GM19239 (cell line): ENCODE data around the gene GUCY1A1.

ENCODE experiments used
- DNase-seq: peaks from one replicate; pipeline ENCODE4 v3.0.0; 2011; ENCODE audit warnings: low spot score; ENCODE audit not compliant: insufficient read length
- FAIRE-seq: peaks from 2 replicates; lab custom pipeline; 2011; peaks lifted over from hg19 to GRCh38; lab: Jason Lieb, UNC

GUCY1A1 gene

DNA sequence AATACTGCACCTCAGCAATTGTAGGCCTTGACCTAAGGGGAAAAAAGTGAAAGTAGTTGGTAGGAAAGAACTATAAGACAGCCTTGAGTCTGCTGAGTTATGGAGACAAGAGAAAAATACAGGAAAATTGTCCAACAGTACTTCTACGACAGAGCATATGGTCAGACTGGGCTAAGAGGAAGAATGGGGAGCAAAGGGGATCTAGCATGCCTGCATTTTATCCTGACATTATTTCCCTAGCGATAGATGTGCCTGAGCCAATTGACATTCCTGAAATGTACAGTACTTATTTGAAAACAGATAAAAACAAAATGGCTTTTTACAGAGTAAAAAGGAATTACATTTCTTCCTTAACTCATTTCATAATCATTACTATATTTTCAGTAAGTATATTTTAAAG is 22.2 kb downstream of the GUCY1A1 start:
- no peak for FAIRE-seq
- no peak for DNase-seq

DNA sequence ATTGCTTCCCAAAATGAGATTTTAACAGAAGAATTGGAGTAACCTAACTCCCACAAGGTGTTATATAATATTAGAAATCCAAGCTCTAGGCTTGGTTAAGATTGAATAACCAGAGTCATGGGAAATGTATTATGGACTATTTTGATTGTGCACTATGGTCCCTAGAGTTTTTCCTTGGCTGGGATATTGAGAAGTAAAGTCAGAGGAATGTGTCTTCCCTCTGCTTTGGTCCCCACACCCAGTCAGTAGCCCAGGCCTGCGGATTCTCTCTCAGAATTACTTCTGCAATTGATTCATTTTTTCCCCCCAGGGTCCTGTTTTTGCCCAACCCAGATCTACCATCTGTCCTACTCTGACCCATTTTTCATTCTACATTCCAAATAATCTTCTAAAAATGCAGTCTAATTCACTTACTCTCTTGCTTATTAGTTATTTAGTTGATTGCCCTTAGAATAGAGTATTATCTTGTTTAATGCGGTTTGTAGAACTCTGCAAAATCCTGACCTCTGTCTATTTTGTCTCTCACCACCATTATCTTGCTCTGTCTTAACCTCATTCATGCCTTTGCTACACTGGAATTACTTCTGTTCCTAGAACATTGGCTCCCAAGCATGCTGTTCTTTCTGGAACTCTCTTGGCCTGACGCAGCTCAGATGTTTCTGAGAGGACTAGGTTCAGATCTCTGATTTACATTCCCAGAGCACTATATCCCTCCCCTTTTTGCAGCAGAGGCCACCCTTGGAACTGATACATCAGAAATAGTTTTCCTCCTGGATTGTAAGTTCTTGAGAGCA is 23.6 kb downstream of the GUCY1A1 start:
- FAIRE-seq (no peak), DNase-seq (no peak)

DNA sequence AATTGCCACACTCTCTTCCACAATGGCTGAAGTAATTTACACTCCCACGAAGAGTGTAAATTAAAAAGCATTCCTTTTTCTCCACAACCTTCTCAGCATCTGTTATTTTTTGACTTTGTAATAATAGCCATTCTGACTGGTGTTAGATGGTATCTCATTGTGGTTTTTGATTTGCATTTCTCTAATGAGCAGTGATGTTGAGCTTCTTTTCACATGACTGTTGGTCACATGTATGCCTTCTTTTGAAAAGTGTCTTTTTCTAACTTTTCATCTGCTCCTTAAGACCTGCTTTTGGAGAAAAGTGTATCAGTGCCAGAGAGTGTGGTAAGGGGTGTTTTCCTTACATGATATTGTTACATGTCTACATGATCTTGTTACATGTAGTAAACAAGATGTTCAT is 25.7 kb downstream of the GUCY1A1 start:
- no peak for DNase-seq
- peak; percentile 56 for FAIRE-seq

DNA sequence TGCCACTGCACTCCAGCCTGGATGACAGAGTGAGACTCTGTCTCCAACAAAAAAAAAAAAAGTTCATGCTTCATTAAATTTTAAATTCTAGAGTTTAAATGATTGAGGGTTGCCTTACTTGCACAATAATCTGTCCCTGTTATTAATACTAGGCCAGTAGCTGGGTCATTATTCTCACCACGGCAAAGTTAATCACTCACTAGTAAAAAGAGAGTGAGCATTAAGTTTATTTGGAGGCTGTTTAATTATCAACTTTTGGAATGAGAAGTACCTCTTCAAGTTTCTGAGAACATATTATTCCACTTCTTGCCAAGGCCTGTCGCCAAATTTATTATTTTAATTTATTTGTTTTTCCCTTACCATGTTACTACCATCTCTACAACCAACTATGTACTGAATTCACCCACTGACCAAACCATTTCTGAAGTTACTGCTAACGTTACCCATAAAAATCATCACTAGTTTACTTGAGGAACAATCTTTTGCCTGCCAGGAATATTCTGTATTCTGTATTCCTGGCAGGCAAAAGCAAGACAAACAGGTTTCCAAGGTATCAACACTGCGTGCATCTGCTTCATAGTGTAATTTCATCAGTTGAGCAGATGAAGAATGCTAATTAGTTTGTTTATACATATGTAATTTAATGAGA is 26.5 kb downstream of the GUCY1A1 start:
- no peak for FAIRE-seq

GRCh38 chr4:155694100-155694785 is 27.6 kb downstream of the GUCY1A1 start:
- no peak for DNase-seq
- FAIRE-seq = no peak

More for the DNA sequence above, 26.5 kb downstream of the GUCY1A1 start:
- no peak for DNase-seq

DNA sequence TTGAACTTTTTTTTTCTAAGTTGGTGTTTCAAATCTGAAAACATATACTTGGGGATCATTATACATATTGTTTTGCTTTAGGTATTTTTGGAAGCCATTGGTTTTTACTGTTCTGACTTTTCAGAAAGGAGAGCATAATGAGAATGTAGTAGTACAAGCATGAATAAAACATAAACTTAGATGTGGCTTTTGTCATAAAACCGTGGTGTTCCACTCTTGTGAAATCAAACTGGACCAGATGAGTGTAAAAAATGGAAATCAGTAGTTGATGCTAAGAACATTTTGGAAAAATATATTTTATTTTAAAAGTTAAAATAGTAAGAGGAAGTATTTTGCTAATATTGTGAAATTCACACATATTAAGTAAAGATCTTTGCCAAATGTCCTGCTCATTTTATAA is 29.6 kb downstream of the GUCY1A1 start:
- FAIRE-seq (no peak), DNase-seq (no peak)

GRCh38 chr4:155696726-155697125 is 30.1 kb downstream of the GUCY1A1 start:
- no peak for DNase-seq
- FAIRE-seq = no peak

- no peak for DNase-seq
- FAIRE-seq = no peak
These were observed 35.2 kb downstream of the GUCY1A1 start for GRCh38 chr4:155701827-155702226.

DNA sequence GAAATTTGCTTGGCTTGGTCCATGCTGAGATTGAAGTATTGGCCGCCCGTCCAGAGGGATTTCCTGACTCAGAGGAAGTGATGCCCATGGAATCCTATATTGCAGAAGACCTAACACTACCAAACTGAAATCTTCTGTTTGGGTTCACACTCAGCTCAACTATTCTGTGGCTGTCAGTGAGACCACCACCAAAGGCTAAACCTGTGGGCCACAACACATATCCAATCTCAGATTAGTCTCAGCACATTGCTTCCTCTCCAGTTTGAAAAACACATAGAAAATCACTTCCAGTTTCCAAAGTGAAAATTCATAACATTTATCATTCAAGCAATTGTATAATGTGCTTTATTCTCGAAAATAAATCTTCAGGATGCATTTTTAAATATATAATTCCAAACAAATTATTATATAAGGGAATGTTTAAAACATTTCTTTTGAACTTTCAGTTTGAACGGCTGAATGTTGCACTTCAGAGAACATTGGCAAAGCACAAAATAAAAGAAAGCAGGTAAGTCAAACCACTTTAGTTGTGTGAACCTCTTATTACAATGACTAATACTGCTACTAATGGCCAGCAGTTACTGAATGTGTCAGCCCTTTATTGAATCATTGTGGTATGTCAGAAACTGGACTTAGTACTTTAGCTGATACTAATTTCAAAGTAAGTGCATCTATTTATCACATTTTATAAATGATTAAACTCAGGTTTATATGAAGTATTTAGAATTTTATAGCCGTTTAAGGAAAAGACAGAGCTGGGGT is 37.0 kb downstream of the GUCY1A1 start:
- FAIRE-seq = peak; percentile 26
- DNase-seq = no peak

GRCh38 chr4:155704841-155705404 is 38.3 kb downstream of the GUCY1A1 start:
- FAIRE-seq = no peak

DNA sequence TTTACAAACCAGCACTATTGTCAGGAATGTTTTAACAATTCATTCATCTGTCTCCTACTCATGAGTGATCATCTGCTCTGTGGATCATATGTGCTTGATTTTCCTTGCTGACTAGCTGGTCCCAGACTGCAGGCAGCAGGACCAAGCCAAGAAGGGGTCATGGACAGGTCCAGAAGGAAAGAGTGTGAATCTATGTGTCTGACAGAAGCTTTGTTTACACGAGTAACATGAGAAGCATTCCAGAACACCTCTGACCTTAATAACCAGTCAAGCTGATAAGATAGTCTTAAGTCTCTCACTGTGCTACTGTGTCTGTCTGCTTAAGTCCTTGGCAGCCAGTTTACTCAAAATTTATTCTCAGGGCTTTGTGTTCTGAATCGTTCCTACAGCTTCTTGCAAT is 39.0 kb downstream of the GUCY1A1 start:
- DNase-seq (no peak), FAIRE-seq (peak; percentile 66)

More at GRCh38 chr4:155704841-155705404, 38.3 kb downstream of the GUCY1A1 start:
- DNase-seq = no peak

DNA sequence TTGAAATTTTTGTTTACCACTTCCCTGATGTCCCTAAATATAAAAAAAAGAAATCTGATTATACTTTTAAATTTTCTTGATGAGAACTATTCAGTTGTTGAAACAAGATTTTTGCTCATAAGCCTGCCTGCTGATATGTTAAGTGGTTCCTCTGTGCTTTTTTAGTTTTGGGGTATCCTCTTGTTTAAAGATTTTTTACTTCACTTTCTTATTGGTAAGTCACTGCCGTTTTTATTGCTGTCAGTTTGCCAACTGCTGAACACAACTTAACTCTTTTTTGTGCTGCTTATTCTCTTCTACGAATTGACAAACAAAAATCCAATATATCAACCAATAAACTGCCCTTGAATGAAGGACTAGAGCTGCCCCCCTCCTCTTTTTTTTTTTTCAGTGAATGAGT is 39.5 kb downstream of the GUCY1A1 start:
- no peak for DNase-seq
- no peak for FAIRE-seq

- FAIRE-seq (no peak), DNase-seq (no peak)
These were observed 40.6 kb downstream of the GUCY1A1 start for GRCh38 chr4:155707251-155707650.

GRCh38 chr4:155708782-155709181 is 42.1 kb downstream of the GUCY1A1 start:
- no peak for FAIRE-seq
- no peak for DNase-seq

GRCh38 chr4:155709918-155710317 is 43.3 kb downstream of the GUCY1A1 start:
- FAIRE-seq = no peak
- DNase-seq = no peak

DNA sequence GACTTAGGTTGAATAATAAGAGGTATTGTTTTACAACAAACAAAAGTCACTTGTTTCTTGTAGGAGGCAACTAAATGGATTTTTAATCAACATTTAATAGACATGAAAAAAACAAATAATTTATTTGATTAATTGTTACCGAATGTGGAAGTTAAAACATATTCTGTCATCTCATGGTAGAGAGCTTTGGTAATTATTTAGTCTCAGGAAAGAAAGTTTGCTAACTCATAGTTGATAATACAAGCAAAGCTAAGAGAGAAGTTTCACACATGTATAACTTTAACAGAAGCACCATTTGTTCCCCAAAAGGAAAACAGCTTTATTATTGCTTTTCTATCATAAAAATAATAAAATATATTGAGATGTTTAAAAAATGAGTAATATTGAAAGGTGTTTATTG is 44.9 kb downstream of the GUCY1A1 start:
- no peak for FAIRE-seq

GRCh38 chr4:155712846-155713245 is 46.2 kb downstream of the GUCY1A1 start:
- FAIRE-seq (no peak), DNase-seq (no peak)

More for the DNA sequence above, 44.9 kb downstream of the GUCY1A1 start:
- DNase-seq = no peak

DNA sequence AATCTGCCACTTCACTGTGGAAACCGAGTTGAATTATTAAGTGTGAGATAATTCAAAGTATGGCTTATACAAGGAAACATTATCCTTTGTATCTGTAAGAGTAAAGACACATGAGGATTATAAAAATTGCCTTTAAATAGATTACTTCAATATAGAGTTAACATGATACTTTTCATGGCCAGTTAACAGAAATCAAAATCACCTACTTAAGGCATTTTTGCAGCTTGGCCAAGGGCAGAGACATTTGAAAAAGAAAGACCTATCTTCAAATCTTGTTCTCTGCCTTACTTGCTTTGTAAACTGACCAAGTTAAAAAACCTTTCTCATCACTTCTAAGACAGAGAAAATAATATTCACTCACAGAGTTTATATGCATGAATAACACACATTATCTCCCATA is 47.3 kb downstream of the GUCY1A1 start:
- no peak for DNase-seq
- FAIRE-seq = no peak

DNA sequence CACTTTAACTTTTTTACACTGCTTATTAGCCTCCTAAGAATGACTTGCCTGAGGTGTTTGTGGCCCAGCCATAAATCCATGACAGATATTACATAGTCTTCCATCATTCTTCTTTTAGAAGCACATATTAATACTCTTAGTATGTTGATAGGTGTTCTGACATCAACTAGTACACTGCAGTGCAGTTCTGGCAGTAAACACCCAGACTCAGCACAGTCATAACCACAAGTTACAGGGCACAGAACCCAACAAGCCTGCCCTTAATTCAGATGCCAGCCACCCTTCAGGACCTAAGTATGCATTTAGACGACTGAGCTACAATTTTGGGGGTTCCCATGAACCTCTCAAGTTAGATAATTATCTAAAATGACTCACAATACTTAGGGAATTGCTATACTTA is 55.7 kb downstream of the GUCY1A1 start:
- no peak for FAIRE-seq

More for the DNA sequence above, 55.7 kb downstream of the GUCY1A1 start:
- no peak for DNase-seq
